Rectal smooth muscle tissue (tissue), 1 donor: Measurements from ENCODE around the gene LRP8.

ENCODE experiments used
- H3K27ac ChIP-seq: one replicate; pipeline ENCODE4 v1.7.0; 2013; ENCODE audit warnings: low read depth, low read length, inconsistent platforms
- H3K27me3 ChIP-seq: one replicate; pipeline ENCODE4 v1.7.0; 2013; ENCODE audit warnings: low read length; ENCODE audit not compliant: control insufficient read depth, insufficient read depth
- H3K36me3 ChIP-seq: one replicate; pipeline ENCODE4 v1.7.0; 2013; ENCODE audit warnings: low read length; ENCODE audit not compliant: control insufficient read depth, insufficient read depth
- H3K4me1 ChIP-seq: one replicate; pipeline ENCODE4 v1.7.0; 2013; ENCODE audit warnings: low read length; ENCODE audit not compliant: control insufficient read depth, insufficient read depth
- H3K4me3 ChIP-seq: one replicate; pipeline ENCODE4 v1.7.0; 2013; ENCODE audit warnings: low read length
- H3K9ac ChIP-seq: one replicate; pipeline ENCODE4 v1.7.0; 2013; ENCODE audit warnings: low read length

Gene LRP8

DNA sequence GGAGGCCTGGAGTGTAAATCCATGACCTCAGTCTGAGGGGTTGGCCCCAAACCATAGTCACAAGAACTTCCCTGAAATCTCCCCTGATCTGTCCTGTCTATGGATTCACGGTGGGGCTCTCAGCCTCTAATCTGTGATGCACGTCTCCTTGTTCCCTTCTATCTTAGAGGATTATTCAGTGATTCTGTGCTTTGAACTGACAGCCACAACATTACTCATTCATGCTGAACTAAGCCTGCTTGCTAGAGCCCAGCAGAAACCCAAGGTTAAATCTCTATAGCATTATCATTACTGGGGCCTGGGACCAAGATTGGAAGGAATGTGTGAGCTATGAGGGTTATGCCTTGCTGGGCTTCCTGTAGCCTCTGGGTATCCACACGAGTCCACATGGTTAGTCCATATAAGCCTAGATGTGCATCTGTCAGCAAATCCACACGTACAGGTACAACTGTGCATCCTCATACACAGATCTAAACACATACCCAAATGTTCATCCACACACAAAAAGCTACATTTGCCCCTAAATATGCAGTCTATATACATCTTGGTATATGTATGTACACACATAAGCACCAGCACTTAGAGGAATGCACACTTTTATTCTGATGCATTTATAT is 67.1 kb downstream of the LRP8 start:
- no peaks in the 10 kb centered on the region for H3K4me1 ChIP-seq
- H3K4me3 ChIP-seq: no peak overlapping the region
- no peak overlapping the region for H3K9ac ChIP-seq
- no peaks in the 10 kb centered on the region for H3K27me3 ChIP-seq
- no peak overlapping the region for H3K27ac ChIP-seq
- H3K36me3 ChIP-seq: no peaks in the 10 kb centered on the region

DNA sequence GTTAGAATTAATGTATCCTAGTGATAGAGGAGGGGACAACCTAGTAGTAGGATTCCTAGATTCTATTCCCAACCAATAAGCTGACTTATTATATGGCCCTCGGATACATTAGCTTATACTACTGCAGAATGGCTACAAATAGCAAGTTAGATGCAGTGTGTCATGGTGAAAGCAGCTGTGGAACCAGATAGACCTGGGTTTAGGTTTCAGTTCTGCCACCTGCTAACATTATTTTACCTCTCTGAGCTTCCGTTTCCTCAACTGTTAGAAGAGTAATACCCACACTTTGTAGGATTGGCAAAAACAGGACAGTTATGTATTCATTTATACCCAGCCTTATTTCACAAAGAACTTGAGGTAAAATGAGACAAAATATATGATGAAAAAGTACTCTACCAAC is 67.9 kb downstream of the LRP8 start:
- Histone ChIP-seq H3K27me3 (no peaks in the 10 kb centered on the region), H3K4me3 (no peak overlapping the region), H3K36me3 (no peaks in the 10 kb centered on the region), H3K9ac (no peak overlapping the region), H3K4me1 (no peaks in the 10 kb centered on the region), H3K27ac (no peak overlapping the region)

DNA sequence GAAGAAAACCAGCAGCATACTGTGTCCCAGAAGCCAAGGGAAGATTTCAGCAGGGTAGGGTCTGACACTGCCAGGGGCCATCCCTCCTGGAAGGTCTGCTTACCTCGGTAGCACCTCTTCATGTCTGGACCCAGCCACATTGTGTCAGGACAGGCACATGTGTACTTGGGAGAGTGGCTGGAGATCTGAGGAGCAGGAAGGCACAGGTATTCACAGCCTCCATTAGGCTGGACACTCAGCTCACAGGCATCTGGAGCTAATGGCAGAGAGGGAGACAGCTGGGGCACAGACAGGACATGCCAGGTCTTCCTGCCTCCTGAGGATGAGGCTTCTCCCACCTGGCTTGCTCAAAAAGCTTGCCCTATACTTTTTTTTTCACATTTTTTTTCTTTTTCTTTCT is 69.7 kb downstream of the LRP8 start:
- Histone ChIP-seq H3K36me3 (no peaks in the 10 kb centered on the region), H3K4me1 (no peaks in the 10 kb centered on the region), H3K4me3 (no peak overlapping the region), H3K9ac (no peak overlapping the region), H3K27me3 (no peaks in the 10 kb centered on the region), H3K27ac (no peak overlapping the region)

DNA sequence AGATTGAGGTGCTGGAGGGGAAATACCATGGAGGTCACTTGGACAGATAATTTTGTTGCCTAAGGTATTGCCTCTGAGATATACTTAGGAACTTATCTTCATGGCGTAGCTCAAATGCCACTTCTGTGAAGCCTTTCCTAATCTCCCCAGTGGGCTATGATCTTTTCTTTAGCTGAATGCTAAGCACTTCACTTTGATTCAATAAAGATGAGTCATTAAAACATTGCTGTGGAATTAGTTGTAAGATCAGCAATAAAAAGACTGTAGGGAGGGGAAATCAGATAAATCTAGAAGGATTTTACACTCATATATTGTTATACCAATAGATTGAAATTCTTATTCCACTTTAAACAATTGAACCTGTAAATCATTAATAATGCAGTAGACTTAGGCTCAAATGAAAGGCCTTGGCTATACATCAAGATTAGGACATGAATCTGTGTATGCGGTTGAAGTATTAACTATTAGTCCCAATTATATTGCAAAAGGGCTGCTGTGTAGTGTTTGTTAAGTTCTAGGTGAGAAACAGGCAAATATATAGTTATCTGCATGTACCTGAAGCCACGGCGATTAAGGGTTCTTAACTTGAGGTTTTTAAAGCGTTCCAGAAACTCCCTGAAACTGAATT is 70.3 kb downstream of the LRP8 start:
- Histone ChIP-seq H3K27ac (no peak overlapping the region), H3K36me3 (no peaks in the 10 kb centered on the region)

GRCh38 chr1:53256511-53257453 is 71.1 kb downstream of the LRP8 start:
- H3K36me3 ChIP-seq: no peaks in the 10 kb centered on the region
- H3K27ac ChIP-seq: no peak overlapping the region
- H3K4me3 ChIP-seq: no peak overlapping the region
- H3K9ac ChIP-seq: no peak overlapping the region
- H3K4me1 ChIP-seq: no peaks in the 10 kb centered on the region
- no peaks in the 10 kb centered on the region for H3K27me3 ChIP-seq

More for the DNA sequence above, 70.3 kb downstream of the LRP8 start:
- Histone ChIP-seq H3K4me1 (no peaks in the 10 kb centered on the region), H3K27me3 (no peaks in the 10 kb centered on the region), H3K9ac (no peak overlapping the region), H3K4me3 (no peak overlapping the region)

DNA sequence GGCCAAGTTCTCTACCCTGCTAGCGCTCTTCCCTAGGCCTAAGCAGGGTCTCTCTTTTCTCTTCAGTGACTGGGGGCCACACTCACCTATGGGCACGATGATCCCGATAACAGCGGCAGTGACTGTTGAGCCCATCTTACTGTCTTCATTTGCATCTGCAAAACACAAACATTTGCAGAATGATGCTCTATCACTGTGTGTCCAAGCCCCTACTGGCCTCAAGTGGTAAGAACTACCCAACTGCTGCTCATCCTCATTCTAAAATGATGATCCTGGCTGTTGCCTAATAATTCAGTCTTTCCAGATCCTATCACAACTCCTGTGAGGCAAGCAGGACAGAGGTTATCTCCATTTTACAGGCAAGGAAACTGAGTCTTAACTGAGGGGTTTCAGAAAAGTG is 72.8 kb downstream of the LRP8 start:
- no peaks in the 10 kb centered on the region for H3K4me1 ChIP-seq
- no peak overlapping the region for H3K4me3 ChIP-seq
- no peak overlapping the region for H3K9ac ChIP-seq
- H3K27ac ChIP-seq: no peak overlapping the region
- no peaks in the 10 kb centered on the region for H3K27me3 ChIP-seq
- H3K36me3 ChIP-seq: no peaks in the 10 kb centered on the region

DNA sequence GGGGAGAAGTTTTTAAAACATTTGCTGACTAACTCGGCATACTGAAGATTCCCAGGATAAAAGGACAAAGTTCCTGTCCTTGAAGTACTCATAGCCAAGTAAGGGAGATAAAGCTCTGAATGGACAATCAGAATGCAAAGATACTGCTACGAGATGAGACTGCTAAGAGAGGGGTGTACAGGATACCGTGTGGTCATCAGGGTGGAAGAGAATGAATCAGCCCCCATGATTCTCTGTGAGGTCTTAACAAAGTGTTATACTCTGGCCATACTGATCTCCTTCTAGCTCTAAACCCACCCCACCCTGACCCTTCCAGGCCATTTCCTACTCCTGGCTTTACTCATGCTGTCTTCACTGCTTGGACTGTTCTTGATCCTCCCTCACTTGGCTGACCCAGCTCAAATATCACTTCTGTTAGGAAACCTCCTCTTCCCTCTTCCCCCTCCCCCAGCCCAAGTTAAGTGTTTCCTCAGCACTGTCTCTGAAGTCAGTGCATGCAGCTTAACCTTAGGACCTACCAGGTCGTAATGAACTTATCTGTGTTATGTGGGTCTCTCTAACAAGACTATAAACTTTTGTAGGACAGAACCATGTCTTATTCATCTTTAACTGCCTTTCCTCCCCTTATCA is 73.7 kb downstream of the LRP8 start:
- Histone ChIP-seq H3K27ac (no peak overlapping the region), H3K4me3 (no peak overlapping the region), H3K9ac (no peak overlapping the region), H3K4me1 (no peaks in the 10 kb centered on the region), H3K27me3 (no peaks in the 10 kb centered on the region), H3K36me3 (no peaks in the 10 kb centered on the region)

- Histone ChIP-seq H3K9ac (no peak overlapping the region), H3K27ac (no peak overlapping the region), H3K36me3 (no peaks in the 10 kb centered on the region), H3K4me1 (no peaks in the 10 kb centered on the region), H3K4me3 (no peak overlapping the region), H3K27me3 (no peaks in the 10 kb centered on the region)
These were observed 77.5 kb downstream of the LRP8 start for GRCh38 chr1:53250325-53250724.

DNA sequence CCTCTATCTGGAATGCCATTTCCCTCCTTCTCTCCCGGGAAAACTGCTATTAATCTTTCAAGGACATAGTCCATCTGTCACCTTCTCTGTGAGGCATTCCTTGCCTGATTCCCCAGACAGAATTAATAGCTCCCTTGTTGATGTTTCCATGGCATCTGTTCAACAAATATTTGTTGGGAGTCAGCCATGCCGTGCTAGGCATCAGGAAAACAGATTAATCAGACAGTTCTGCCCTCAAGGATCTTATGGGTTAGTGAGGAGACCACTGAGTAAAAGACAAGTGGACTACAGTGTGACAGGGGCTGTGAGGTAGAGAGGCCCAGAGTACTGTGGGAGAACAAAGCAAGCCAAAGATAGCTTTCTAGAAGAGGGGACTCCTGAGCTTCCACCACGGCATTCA is 78.2 kb downstream of the LRP8 start:
- Histone ChIP-seq H3K9ac (no peak overlapping the region), H3K4me1 (no peaks in the 10 kb centered on the region), H3K27ac (no peak overlapping the region), H3K4me3 (no peak overlapping the region), H3K36me3 (no peaks in the 10 kb centered on the region), H3K27me3 (no peaks in the 10 kb centered on the region)

DNA sequence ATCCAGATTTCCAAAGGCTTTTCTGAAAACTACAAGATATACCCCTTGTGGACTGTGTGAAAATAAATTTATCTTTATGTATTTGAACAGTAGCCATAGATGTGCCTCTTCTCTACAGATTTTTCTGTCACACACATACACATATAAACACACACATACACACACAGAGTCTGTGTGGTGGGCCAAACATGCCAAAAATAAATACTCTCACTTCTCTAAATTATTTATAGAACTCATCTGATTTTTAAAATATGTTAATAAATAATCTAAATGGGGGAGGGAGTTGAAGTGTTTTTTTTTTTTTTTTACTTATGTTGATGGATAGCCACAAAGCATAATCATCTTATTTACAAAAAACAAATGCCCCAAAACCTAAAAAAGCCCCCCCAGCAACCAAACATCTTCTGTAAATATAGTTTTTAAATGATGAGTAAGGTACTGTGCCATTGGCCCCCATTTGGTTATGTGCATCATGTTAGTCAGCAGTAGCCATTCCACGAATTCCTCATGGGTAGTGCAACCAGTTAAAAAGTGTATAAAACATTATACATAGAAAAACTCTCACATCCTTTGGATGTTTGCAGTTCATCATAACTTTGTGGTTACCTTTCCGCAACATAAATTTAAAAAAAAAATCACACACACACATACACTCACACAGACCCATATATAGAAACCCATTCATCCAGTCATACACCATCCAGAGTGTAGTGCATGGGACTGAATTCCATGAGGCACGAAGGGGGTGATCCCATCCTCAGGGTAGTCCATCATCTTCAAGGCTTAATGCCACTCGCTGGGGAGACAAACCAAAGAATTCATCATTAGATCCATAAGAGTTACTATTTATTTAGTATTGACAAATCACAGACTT is 81.4 kb downstream of the LRP8 start:
- H3K9ac ChIP-seq: no peak overlapping the region
- no peaks in the 10 kb centered on the region for H3K4me1 ChIP-seq
- H3K36me3 ChIP-seq: no peaks in the 10 kb centered on the region
- no peaks in the 10 kb centered on the region for H3K27me3 ChIP-seq
- H3K27ac ChIP-seq: no peak overlapping the region
- no peak overlapping the region for H3K4me3 ChIP-seq

DNA sequence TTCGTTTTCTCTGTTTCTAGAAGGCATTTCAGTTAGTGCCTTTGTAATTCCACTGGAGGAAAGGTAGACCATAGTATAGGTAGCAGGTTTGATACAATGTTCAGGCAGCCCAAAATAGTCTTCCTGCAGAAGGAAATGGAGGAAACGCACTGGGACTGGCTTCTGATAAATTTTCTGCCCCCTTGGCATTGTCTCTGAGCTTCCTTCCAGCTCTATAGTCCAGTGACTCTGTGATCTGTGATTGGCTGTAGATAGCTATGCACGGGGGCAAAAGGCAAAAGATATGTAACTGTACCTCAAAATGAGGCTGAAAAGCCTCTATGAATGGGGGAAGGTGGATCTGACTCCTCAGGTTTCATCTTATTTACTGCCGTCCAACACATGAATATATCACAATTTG is 83.7 kb downstream of the LRP8 start:
- Histone ChIP-seq H3K4me1 (no peaks in the 10 kb centered on the region), H3K27ac (no peak overlapping the region), H3K4me3 (no peak overlapping the region), H3K36me3 (no peaks in the 10 kb centered on the region), H3K27me3 (no peaks in the 10 kb centered on the region), H3K9ac (no peak overlapping the region)
